Upper lobe of right lung (tissue), 1 donor: ENCODE results near the gene VIL1. TPM values are rescaled to one million over a fixed set of nuclear protein-coding genes. Genes with fewer than 3 reads are reported as not detected.

Experiments
- ATAC-seq: fragments of 200-7000 bp; cut with Tn5 transposase; one replicate; pipeline ENCODE4 v1.9.1; 2020; ENCODE audit warnings: mild to moderate bottlenecking, moderate library complexity
- DNase-seq: peaks from one replicate; pipeline ENCODE4 v3.0.0-alpha.2; 2020
- H3K27ac ChIP-seq: fragments of 200-600 bp; one replicate; pipeline ENCODE4 v1.8.0; 2022
- H3K27me3 ChIP-seq: fragments of 200-600 bp; one replicate; pipeline ENCODE4 v1.8.0; 2022; ENCODE audit warnings: mild to moderate bottlenecking
- H3K36me3 ChIP-seq: fragments of 200-600 bp; one replicate; pipeline ENCODE4 v1.8.0; 2022
- H3K4me1 ChIP-seq: fragments of 200-600 bp; one replicate; pipeline ENCODE4 v1.8.0; 2022
- H3K4me3 ChIP-seq: fragments of 200-600 bp; one replicate; pipeline ENCODE4 v1.8.0; 2022; ENCODE audit warnings: mild to moderate bottlenecking
- H3K9me3 ChIP-seq: fragments of 200-600 bp; one replicate; pipeline ENCODE4 v1.8.0; 2022
- intact Hi-C: fragments of 100-400 bp; cut with DNase I; formaldehyde crosslinking; loops from one replicate; pipeline ENCODE4 v1.11.0; 2022
- total RNA-seq: library from RNA; stranded (reverse); fragmentation: NEBNext Ultra II Directional; extraction: Animal tissue kit (Norgen Biotek cat#: 25700); gene quantifications from one replicate; pipeline ENCODE4 v1.2.1, GENCODE V29; 2021
- TF ChIP-seq, protein P1 (sequence below): fragments of 200-600 bp; IDR thresholded peaks from one replicate; pipeline ENCODE4 v1.8.0; 2022; ENCODE audit warnings: antibody characterized with exemption
- donor health status: DM: no; HTN: yes; CAD: no; lungs with severe emphysema.

VIL1 gene
- total RNA-seq, 1 donor from 2014 or later, result not detected

DNA sequence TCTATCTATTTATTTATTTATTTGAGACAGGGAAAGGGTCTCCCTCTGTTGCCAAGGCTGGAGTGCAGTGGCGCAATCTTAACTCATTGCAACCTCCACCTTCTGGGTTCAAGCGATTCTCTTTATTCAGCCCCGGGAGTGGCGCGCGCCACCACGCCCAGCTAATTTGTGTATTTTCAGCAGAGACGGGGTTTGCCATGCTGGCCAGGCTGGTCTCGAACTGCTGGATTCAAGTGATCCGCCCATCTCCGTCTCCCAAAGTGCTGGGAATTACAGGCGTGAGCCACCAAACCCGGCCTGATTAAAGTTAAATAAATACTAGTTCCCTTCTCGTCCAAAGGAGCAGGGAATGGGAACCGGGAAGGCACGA, 23.5 kb upstream of the VIL1 start:
- Histone ChIP-seq H3K27me3 (no peaks in the 10 kb centered on the region), H3K9me3 (no peaks in the 10 kb centered on the region), H3K36me3 (no peaks in the 10 kb centered on the region), H3K27ac (peak overlapping the region; percentile 100), H3K4me3 (peak overlapping the region; percentile 79), H3K4me1 (peaks cover 20% of the 10 kb centered on the region)
- DNase-seq (peak; percentile 73), ATAC-seq (no peak)
- intact Hi-C loops, result loop anchor here (10.0 kb wide), 1 partner anchor 101 kb away; the partner anchor contains the start of gene TMBIM1
- TF ChIP-seq, protein P1, sequence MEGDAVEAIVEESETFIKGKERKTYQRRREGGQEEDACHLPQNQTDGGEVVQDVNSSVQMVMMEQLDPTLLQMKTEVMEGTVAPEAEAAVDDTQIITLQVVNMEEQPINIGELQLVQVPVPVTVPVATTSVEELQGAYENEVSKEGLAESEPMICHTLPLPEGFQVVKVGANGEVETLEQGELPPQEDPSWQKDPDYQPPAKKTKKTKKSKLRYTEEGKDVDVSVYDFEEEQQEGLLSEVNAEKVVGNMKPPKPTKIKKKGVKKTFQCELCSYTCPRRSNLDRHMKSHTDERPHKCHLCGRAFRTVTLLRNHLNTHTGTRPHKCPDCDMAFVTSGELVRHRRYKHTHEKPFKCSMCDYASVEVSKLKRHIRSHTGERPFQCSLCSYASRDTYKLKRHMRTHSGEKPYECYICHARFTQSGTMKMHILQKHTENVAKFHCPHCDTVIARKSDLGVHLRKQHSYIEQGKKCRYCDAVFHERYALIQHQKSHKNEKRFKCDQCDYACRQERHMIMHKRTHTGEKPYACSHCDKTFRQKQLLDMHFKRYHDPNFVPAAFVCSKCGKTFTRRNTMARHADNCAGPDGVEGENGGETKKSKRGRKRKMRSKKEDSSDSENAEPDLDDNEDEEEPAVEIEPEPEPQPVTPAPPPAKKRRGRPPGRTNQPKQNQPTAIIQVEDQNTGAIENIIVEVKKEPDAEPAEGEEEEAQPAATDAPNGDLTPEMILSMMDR, result no peak

DNA sequence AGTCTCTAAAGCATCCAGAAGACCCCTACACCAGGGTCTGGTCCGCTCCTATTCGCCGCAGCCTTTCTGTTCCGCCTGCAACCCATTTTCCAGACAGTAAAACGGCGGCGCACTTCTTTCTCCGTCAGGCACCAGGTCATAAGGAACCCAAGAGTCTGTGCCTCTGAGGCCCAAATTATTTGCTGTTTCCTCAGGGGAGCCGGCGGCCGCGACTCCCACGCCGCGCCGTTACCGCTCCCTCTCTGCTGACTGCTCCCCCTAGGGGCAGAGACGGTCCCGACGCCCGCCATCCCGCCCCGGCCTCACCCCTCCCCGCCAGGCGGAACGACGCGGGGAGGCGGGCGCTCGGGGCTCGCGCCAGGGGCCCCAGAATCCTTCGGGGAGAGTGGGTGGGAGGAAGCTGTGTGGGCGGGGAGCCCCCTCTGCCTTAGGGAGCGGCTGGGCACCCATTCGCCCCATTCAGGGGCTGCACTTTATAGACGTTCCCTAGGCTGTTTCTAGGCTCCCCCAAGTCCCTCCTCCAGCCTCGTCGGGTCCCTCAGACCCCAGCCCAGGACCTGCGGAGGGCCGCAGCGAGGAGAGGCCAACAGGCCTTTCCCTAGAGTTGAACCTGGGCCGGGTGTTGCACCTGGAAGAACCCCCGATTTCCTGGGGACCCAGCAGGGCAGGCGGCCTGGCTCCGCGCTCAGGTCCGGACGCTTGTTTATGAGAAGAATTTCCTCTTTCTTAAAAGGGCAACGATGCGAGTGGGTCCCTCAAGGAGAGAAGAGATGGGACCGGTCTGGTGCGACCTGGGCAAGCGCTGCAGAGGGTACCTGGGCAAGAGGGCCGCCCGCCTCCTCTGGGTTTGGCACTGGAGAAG, 22.9 kb upstream of the VIL1 start:
- Histone ChIP-seq H3K27ac (peak overlapping the region; percentile 100), H3K36me3 (no peaks in the 10 kb centered on the region), H3K27me3 (no peaks in the 10 kb centered on the region), H3K4me3 (peak overlapping the region; percentile 79), H3K9me3 (no peaks in the 10 kb centered on the region), H3K4me1 (peaks cover 20% of the 10 kb centered on the region)
- TF ChIP-seq, protein P1, result peak; percentile 83
- ATAC-seq (peak; percentile 69), DNase-seq (peak; percentile 97)
- intact Hi-C loops, result loop anchor here (10.0 kb wide), 1 partner anchor 101 kb away; the partner anchor contains the start of gene TMBIM1

DNA sequence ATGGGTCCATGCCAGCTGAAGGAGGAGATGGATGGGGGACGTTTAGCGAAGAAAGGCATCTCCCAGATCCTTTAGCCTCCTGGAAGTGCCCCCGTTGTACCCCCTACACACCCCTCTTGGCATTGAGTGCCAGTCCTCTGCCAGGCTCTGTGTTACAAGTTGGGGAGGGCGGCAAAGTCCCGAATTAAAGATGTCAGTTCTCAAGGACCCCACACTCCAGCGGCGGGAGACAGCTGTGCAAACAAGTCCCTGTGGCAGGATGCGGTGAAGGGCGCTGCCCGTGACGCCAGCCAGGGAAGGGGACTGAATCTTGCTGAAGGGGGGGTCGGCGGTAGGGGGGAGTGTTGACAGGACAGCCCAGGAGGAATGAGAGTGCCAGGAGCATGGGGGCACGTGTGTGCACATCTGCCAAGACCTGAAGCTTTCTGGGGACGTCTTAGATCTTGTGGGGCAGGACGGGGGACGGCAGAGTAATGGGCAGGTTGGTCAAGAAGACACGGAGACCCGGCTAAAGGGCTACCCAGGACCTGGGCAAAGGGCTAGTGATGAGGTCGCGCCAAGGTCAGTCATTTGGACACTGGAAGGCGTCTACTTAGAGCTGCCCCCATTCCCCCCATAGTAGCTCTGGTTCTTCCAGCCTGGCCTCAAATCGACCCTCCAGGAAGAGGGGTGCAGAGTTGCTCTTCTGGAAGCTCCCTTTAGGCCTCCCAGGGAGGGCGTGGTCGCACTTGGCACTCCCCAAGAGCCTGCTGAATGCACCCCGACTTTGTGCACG, 22.0 kb upstream of the VIL1 start:
- intact Hi-C loops, result loop anchor here (10.0 kb wide), 1 partner anchor 102 kb away; the partner anchor contains the start of gene TMBIM1
- H3K4me1 ChIP-seq, result peaks cover 28% of the 10 kb centered on the region
- no peaks in the 10 kb centered on the region for H3K9me3 ChIP-seq
- no peaks in the 10 kb centered on the region for H3K27me3 ChIP-seq
- TF ChIP-seq, protein P1, result no peak
- ATAC-seq (peak; percentile 0), DNase-seq (peak; percentile 91)
- peak overlapping the region; percentile 79 for H3K4me3 ChIP-seq
- H3K27ac ChIP-seq, result peak overlapping the region; percentile 100
- peaks cover 7% of the 10 kb centered on the region for H3K36me3 ChIP-seq

DNA sequence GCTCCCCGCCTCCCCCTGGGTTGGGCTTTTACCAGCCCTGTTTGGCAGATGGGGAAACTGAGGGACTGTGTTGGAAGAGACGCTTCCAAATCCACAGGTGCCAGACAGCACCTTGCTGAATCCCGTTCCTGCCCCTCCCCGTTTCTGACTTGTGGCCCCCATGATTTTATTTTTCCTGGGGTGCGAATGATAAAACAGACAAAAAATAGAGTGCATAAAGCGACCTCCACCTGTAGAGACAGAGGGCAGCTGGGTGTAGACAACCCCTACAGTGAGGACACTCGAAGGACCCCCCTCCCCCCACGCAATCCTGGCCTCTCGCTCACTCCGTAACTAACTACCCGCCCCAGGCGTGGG, 21.5 kb upstream of the VIL1 start:
- DNase-seq (no peak), ATAC-seq (no peak)
- intact Hi-C loops, result loop anchor here (10.0 kb wide), 1 partner anchor 103 kb away; the partner anchor contains the start of gene TMBIM1
- H3K36me3 ChIP-seq, result peaks cover 13% of the 10 kb centered on the region
- peak overlapping the region; percentile 79 for H3K4me3 ChIP-seq
- no peaks in the 10 kb centered on the region for H3K9me3 ChIP-seq
- peak overlapping the region; percentile 100 for H3K27ac ChIP-seq
- TF ChIP-seq, protein P1, result no peak
- no peaks in the 10 kb centered on the region for H3K27me3 ChIP-seq
- H3K4me1 ChIP-seq, result peaks cover 31% of the 10 kb centered on the region

DNA sequence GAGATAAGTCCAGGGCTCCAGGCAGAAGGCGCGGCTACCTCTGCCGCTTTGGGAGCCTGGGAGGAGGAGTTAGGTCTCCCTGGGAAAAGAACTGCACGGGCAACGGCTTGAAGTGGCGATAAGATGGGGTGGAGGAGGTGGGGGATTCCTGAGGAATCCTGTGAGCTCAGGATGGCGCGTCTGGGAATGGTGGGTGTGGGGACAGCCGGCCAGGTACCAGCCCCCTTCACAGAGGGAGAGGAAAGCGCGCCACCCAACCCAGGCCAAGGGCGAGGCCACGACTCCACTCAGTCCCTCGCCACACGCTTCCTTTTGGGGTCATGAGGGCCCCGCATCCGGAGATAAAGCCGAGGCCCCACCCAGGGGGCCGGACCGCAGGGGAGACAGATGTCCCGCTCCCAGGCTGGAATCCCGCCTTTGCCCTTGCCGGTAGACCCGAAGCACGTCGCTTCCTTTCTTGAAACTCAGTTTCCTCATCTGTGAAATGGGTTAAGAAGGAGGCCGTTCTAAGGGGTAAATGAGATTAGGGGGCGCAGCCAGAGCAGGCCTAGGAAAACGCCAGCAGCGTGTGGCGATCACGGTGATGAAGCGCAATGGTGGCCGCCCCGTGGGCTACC, 21.0 kb upstream of the VIL1 start:
- H3K4me1 ChIP-seq, result peaks cover 31% of the 10 kb centered on the region
- DNase-seq (peak; percentile 91), ATAC-seq (peak; percentile 10)
- H3K9me3 ChIP-seq, result no peaks in the 10 kb centered on the region
- H3K36me3 ChIP-seq, result peaks cover 18% of the 10 kb centered on the region
- TF ChIP-seq, protein P1, result no peak
- peak overlapping the region; percentile 100 for H3K27ac ChIP-seq
- intact Hi-C loops, result loop anchor here (10.0 kb wide), 1 partner anchor 103 kb away; the partner anchor contains the start of gene TMBIM1
- no peaks in the 10 kb centered on the region for H3K27me3 ChIP-seq
- peak overlapping the region; percentile 79 for H3K4me3 ChIP-seq
